DND-41 (cell line): Measurements from ENCODE around the gene NDUFAF3.
A peak's percentile ranks its signal among the peaks of the same experiment; 100 is the strongest.

Source experiments
- ATAC-seq: fragments of 200-7000 bp; cut with Tn5 transposase; 3 replicates; pipeline ENCODE4 v1.9.1; 2021; ENCODE audit warnings: low read depth; ENCODE audit not compliant: insufficient read depth
- DNase-seq: peaks from one replicate; pipeline ENCODE4 v3.0.0-alpha.2; 2020
- H2AFZ ChIP-seq: 2 replicates; pipeline ENCODE4 v1.6.0; 2012; ENCODE audit warnings: low read depth, low read length
- H3K27ac ChIP-seq: 2 replicates; pipeline ENCODE4 v1.5.1; 2012; ENCODE audit warnings: low read length, inconsistent platforms
- H3K27me3 ChIP-seq: fragments of 200-600 bp; sonication (generic); 2 replicates; pipeline ENCODE4 v1.6.0; 2012; ENCODE audit warnings: low read length, mild to moderate bottlenecking, inconsistent platforms; ENCODE audit not compliant: insufficient read depth, poor library complexity
- H3K36me3 ChIP-seq: 2 replicates; pipeline ENCODE4 v1.5.1; 2012; ENCODE audit warnings: low read length, inconsistent platforms; ENCODE audit not compliant: insufficient read depth
- H3K4me1 ChIP-seq: 2 replicates; pipeline ENCODE4 v1.5.1; 2012; ENCODE audit warnings: mild to moderate bottlenecking, low read length; ENCODE audit not compliant: insufficient read depth
- H3K4me2 ChIP-seq: 2 replicates; pipeline ENCODE4 v1.6.0; 2012; ENCODE audit warnings: mild to moderate bottlenecking, moderate library complexity, low read length, inconsistent platforms; ENCODE audit not compliant: insufficient read depth
- H3K4me3 ChIP-seq, 2 experiments: fragments of 200-600 bp in 1 of 2; shearing (Covaris generic) in 1 of 2; 2 replicates each; pipeline ENCODE4 v1.5.1; 2012 to 2016; ENCODE audit warnings: inconsistent platforms in 2 of 2, low read length in 2 of 2, mild to moderate bottlenecking in 2 of 2, low read depth in 1 of 2, moderate library complexity in 1 of 2
- H3K79me2 ChIP-seq: 2 replicates; pipeline ENCODE4 v1.6.0; 2012; ENCODE audit warnings: low read length, inconsistent platforms; ENCODE audit not compliant: insufficient read depth
- H3K9ac ChIP-seq: 2 replicates; pipeline ENCODE4 v1.6.0; 2012; ENCODE audit warnings: low read depth, mild to moderate bottlenecking, inconsistent platforms, low read length, moderate library complexity
- H3K9me3 ChIP-seq: 2 replicates; pipeline ENCODE4 v1.5.1; 2012; ENCODE audit warnings: low read length, moderate library complexity, mild to moderate bottlenecking, inconsistent platforms; ENCODE audit not compliant: insufficient read depth, severe bottlenecking
- H4K20me1 ChIP-seq: 2 replicates; pipeline ENCODE4 v1.6.0; 2012; ENCODE audit warnings: low read length; ENCODE audit not compliant: insufficient read depth
- EZH2 ChIP-seq: IDR thresholded peaks from 3 replicates; pipeline ENCODE4 v1.6.1; 2012; ENCODE audit warnings: borderline replicate concordance, low read depth, mild to moderate bottlenecking, moderate library complexity, low read length, inconsistent platforms; ENCODE audit not compliant: severe bottlenecking
- TF ChIP-seq, protein P1 (sequence below): IDR thresholded peaks from 2 replicates; pipeline ENCODE4 v1.5.1; 2012; ENCODE audit warnings: borderline replicate concordance, low read length, moderate library complexity, mild to moderate bottlenecking; ENCODE audit not compliant: poor library complexity, severe bottlenecking; ENCODE audit errors: extremely low read depth

The NDUFAF3 gene

DNA sequence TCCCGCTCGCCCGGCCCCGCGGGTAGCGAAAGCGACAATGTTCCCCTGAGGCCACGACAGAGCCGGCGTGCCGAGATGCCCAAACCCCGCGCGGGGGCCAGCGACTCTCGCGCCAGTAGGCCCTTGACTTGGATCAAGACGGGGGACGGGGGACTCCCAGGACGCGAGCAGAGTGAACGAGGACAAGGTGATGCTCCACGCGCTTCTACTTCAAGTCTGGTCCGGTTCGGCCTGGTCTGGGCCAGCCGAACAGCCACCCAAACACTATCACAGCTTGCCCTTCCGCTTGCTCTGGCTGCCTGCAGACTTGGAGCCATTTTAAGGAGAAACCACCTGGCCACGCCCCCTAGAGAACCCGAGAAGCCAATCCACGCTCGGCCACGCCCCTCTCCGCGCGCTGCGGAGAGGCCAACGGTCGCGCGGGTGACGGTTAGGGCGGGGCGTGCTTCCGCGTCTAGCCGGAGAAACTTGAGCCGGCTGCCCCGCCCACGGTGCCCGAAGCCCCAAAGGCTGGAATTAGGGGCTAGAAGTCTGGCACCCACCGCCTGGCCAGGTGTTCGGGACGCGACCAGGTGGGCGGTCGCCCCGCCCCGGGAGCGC is 608 bp upstream of the NDUFAF3 start:
- Histone ChIP-seq H3K79me2 (peaks cover 62% of the 10 kb centered on the region), H2AFZ (peak overlapping the region; percentile 85), H3K9me3 (no peaks in the 10 kb centered on the region), H3K27me3 (no peaks in the 10 kb centered on the region), H3K36me3 (peaks cover 48% of the 10 kb centered on the region), H3K9ac (peak overlapping the region; percentile 96), H3K4me2 (peak overlapping the region; percentile 95), H4K20me1 (peaks cover 33% of the 10 kb centered on the region; the same call in 1 of the 2 replicates), H3K4me1 (peaks cover 77% of the 10 kb centered on the region), H3K27ac (peak overlapping the region; percentile 99), H3K4me3 (peak overlapping the region; percentile 51 to 94)
- ATAC-seq = peak; percentile 57
- peak; percentile 99 for DNase-seq
- no peak for TF ChIP-seq EZH2

- H3K4me1 ChIP-seq = peaks cover 83% of the 10 kb centered on the region
- peak overlapping the region; percentile 95 for H3K4me2 ChIP-seq
- no peaks in the 10 kb centered on the region for H3K27me3 ChIP-seq
- peaks cover 58% of the 10 kb centered on the region for H3K36me3 ChIP-seq
- DNase-seq (peak; percentile 42), ATAC-seq (no peak)
- H3K4me3 ChIP-seq = peak overlapping the region; percentile 51 to 94; a peak in 3 of 4 replicates
- peaks cover 21% of the 10 kb centered on the region; the same call in 1 of the 2 replicates for H4K20me1 ChIP-seq
- H3K9me3 ChIP-seq = no peaks in the 10 kb centered on the region
- peak overlapping the region; percentile 96 for H3K9ac ChIP-seq
- peak overlapping the region; percentile 85; the same call in 1 of the 2 replicates for H2AFZ ChIP-seq
- peaks cover 76% of the 10 kb centered on the region for H3K79me2 ChIP-seq
- TF ChIP-seq EZH2 = no peak
- TF ChIP-seq, protein P1, sequence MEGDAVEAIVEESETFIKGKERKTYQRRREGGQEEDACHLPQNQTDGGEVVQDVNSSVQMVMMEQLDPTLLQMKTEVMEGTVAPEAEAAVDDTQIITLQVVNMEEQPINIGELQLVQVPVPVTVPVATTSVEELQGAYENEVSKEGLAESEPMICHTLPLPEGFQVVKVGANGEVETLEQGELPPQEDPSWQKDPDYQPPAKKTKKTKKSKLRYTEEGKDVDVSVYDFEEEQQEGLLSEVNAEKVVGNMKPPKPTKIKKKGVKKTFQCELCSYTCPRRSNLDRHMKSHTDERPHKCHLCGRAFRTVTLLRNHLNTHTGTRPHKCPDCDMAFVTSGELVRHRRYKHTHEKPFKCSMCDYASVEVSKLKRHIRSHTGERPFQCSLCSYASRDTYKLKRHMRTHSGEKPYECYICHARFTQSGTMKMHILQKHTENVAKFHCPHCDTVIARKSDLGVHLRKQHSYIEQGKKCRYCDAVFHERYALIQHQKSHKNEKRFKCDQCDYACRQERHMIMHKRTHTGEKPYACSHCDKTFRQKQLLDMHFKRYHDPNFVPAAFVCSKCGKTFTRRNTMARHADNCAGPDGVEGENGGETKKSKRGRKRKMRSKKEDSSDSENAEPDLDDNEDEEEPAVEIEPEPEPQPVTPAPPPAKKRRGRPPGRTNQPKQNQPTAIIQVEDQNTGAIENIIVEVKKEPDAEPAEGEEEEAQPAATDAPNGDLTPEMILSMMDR = no peak
- peak overlapping the region; percentile 99 for H3K27ac ChIP-seq
These were observed 809 bp downstream of the NDUFAF3 start for GRCh38 chr3:49022688-49023171.

DNA sequence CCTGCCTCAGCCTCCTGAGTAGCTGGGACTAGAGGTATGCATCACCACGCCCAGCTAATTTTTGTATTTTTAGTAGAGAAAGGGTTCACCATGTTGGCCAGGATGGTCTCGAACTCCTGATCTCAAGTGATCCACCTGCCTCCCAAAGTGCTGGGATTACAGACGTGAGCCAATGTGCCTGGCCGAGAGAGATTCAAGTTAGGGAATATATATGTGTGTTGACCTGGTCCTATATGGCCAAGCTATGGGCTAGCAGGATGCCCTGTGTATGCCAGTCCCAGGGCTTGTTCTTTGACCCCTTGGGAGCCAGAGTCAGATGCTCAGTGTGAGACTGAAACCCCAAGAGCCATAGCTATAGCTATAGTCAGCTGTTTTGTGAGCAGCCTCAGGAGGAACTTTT is 1.9 kb downstream of the NDUFAF3 start:
- peaks cover 86% of the 10 kb centered on the region for H3K79me2 ChIP-seq
- H3K9me3 ChIP-seq = no peaks in the 10 kb centered on the region
- no peak overlapping the region for H2AFZ ChIP-seq
- H3K27me3 ChIP-seq = no peaks in the 10 kb centered on the region
- peak overlapping the region; percentile 96; the same call in 1 of the 2 replicates for H3K9ac ChIP-seq
- H3K4me2 ChIP-seq = peak overlapping the region; percentile 95
- peaks cover 21% of the 10 kb centered on the region; the same call in 1 of the 2 replicates for H4K20me1 ChIP-seq
- peaks cover 84% of the 10 kb centered on the region for H3K4me1 ChIP-seq
- no peak overlapping the region for H3K4me3 ChIP-seq
- ATAC-seq = no peak
- peaks cover 64% of the 10 kb centered on the region for H3K36me3 ChIP-seq
- H3K27ac ChIP-seq = no peak overlapping the region
- no peak for DNase-seq
- TF ChIP-seq, protein P1 = no peak
- TF ChIP-seq EZH2 = no peak

DNA sequence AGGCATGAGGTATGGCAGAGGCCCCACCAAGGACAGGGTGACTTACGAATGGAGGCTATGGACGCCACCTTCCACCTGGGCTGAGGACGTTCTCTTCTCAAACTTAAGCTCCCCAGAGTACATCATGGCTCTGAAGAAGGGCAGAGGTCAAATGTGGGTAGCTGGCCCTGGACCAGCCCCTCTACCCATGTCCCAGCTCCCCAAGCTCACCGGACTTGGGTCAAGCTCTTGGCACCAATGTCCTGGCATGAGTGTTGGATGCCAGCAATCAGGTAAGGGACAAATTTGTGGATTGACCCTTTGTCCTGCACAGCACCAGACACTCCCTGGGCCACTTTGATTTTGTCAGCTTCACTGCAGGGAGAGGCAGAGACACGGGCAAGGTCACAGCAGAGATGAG is 2.5 kb downstream of the NDUFAF3 start:
- Histone ChIP-seq H3K27ac (no peak overlapping the region), H3K4me2 (peak overlapping the region; percentile 95; the same call in 1 of the 2 replicates)

More for the DNA sequence above, 2.5 kb downstream of the NDUFAF3 start:
- no peak for DNase-seq
- Histone ChIP-seq H4K20me1 (peaks cover 21% of the 10 kb centered on the region; the same call in 1 of the 2 replicates), H3K9ac (no peak overlapping the region), H3K9me3 (no peaks in the 10 kb centered on the region), H2AFZ (no peak overlapping the region), H3K27me3 (no peaks in the 10 kb centered on the region), H3K4me3 (no peak overlapping the region), H3K36me3 (peaks cover 64% of the 10 kb centered on the region), H3K79me2 (peaks cover 90% of the 10 kb centered on the region), H3K4me1 (peaks cover 82% of the 10 kb centered on the region)
- TF ChIP-seq, protein P1 = no peak
- no peak for TF ChIP-seq EZH2
- no peak for ATAC-seq
